ENCODE results near the gene KDELR1.
A peak's percentile ranks its signal among the peaks of the same experiment; 100 is the strongest.

The KDELR1 gene

DNA sequence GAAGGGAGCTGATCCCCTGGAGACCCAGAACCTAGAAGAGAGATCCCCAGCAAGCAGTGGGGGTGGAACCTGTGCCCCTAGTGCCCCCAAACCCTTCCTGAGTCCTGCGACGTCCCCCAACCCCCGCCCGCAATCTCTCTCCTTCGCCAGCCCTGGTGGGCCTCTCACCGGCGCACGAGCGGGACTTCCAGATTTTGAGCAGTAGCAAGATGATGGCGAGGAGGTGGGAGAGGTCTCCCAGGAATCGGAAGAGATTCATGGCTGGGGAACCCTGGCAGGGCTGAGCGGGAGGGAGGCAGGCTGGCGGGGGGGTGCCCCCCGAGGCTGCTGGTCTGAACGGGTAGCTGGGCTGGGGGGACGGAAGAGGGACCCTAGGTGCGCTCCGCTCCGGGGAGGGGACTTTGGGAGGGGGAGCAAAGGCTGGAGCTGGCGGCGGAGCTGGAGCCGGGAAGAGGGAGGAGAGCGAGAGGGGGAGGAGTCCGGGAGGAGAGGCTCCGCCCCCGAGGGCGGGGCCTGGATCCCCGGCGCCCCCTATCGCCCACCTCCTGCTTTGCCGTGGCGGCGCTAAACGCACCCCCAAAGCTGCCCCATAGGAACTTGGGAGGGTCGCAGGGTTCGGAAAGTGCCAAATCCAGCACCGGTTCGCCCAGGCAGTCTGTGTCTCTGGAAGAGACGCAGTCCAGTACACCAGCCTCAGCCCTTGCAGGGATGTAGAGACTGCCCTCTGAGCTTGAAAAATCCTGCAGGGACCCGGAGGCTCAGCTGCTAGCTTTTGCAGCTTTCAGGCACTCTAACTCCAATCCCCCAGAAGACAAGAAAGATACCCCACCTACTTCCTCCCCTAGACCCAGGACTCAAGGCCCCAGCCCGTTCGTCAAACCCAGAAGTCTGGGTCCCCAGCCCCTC, at the start of gene KDELR1:
Gene KDELR1 (minus strand): TSS at position 452 of the 906 bp plus-strand sequence. CDS start 193 bp downstream, at position 259.
- peak within 1 kb of the TSS; percentile 83 for H3K4me3 ChIP-seq (ENCODE audit: low read depth, low read length)

- no peak overlapping the region for H3K4me3 ChIP-seq (ENCODE audit: low read depth, low read length)
Observed at GRCh38 chr19:48436586-48436985, 45.2 kb upstream of the KDELR1 start.

- H3K4me3 ChIP-seq (ENCODE audit: low read depth, low read length) = no peak overlapping the region
Observed at GRCh38 chr19:48433337-48433736, 42.0 kb upstream of the KDELR1 start.

DNA sequence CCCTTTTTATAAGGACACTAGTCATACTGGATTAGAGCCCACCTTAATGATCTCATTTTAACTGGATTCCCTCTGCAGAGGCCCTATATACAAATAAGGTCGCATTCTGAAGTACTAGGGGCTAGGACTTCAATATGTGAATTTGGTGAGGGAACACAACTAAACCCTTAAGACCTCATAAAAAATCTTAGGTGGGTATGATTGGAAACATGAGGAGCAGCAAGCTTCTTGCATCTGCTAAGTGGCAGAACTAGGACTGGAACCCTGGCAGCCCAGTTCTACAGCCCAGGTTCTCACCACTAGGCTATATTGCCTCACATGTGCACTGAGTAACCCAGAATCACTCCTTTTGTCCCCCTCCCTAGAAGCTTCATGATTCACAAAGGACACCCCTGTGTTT, 37.3 kb upstream of the KDELR1 start:
- H3K4me3 ChIP-seq (ENCODE audit: low read depth, low read length) = no peak overlapping the region

- no peak overlapping the region for H3K4me3 ChIP-seq (ENCODE audit: low read depth, low read length)
Observed at GRCh38 chr19:48424694-48425219, 33.4 kb upstream of the KDELR1 start.

DNA sequence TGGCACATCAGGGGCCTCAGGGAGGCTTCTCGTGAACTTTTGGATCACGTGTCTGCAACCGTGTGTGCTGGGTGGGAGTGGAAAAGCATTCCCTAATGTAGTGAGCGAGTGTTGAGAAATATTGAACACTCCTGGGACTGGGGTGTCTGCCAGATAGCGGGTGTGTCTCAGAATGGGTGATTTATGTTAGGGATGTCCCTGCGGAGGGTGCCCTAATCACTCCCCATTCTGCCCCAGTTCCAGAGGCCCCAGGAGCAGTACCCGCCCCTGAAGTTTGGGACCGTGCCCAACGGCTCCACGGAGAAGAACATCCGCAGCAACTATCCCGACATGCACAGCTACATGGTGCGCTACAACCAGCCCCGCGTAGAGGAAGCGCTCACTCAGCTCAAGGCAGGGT, 30.2 kb upstream of the KDELR1 start:
- H3K4me3 ChIP-seq (ENCODE audit: low read depth, low read length) = no peak overlapping the region

GRCh38 chr19:48419158-48419920, 28.0 kb upstream of the KDELR1 start:
- H3K4me3 ChIP-seq (ENCODE audit: low read depth, low read length) = no peak overlapping the region

GRCh38 chr19:48418317-48419064, 27.1 kb upstream of the KDELR1 start:
- H3K4me3 ChIP-seq (ENCODE audit: low read depth, low read length) = no peak overlapping the region

DNA sequence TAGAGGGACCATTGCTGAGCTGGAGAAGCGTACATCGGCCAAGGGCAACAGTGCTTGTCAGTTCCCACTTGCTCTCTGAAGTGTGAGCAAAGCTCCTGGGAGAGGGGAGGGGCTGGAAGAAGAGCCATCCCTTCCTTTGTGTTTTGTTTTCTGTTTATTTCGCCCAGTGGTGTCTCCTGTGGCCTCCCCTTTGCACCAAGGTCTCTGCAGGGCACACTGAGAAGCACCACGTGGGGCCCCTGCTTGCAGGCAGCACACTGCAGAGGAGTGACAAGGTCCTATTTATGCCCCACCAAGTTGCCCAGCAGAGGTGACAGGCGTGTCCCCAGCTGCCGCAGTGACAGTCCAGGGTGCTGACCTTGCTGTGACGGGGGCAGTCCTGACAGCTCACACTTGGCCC, 26.1 kb upstream of the KDELR1 start:
- H3K4me3 ChIP-seq (ENCODE audit: low read depth, low read length) = no peak overlapping the region

DNA sequence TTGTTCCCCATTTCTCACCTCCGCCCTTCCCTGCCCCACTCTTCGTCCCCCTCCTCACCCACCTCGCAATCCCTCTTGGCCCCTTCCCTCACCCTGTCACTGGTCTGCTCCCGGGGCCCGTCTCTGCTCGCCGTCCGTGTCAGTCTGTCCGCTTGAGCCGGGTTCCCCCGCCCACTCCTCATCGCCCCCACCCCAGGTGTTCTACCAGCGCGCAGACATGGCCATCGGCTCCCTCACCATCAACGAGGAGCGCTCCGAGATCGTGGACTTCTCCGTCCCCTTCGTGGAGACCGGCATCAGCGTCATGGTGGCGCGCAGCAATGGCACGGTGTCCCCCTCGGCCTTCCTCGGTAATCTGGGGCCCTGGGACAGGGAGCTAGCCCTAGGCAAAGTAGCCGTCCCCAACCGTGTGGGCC, 24.5 kb upstream of the KDELR1 start:
- no peak overlapping the region for H3K4me3 ChIP-seq (ENCODE audit: low read depth, low read length)

- H3K4me3 ChIP-seq (ENCODE audit: low read depth, low read length) = no peak overlapping the region
Observed at GRCh38 chr19:48415395-48415794, 24.0 kb upstream of the KDELR1 start.

GRCh38 chr19:48413879-48414587, 22.7 kb upstream of the KDELR1 start:
- no peak overlapping the region for H3K4me3 ChIP-seq (ENCODE audit: low read depth, low read length)

DNA sequence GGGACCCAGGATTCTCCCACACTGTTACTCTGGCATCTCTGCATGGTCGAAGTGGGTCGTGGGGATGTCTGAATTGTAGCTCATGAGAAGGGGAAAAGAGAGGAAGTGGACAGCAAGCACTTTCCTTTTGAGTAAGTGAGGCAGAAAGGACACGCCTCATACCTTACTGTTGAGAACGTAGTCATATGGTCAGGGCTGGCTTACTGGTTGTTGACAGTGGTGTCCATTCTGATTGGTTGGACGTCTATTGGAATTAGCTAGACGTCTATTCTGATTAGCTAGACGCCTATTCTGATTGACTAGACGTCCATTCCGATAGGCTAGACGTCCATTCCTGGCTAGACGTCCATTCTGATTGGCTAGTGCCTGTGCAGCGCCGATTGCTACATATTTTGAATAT, 14.5 kb upstream of the KDELR1 start:
- H3K4me3 ChIP-seq (ENCODE audit: low read depth, low read length) = no peak overlapping the region

DNA sequence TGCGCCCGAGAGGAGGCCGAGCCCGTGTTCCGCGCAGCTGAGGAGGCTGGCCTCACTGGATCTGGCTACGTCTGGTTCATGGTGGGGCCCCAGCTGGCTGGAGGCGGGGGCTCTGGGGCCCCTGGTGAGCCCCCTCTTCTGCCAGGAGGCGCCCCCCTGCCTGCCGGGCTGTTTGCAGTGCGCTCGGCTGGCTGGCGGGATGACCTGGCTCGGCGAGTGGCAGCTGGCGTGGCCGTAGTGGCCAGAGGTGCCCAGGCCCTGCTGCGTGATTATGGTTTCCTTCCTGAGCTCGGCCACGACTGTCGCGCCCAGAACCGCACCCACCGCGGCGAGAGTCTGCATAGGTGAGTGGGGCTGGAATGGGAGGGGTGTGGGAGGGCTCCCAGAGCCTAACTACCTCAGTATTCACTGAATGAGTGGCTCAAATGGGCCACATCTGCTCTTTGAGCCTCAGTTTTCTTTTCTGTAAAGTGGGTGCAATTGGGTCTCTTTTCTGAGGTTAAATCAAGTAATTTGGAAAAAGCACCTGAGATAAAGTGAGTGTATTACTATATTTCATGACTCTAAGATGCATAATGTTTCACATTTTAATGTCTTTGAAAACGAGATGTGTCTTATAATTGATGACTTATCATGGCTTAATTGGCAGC, 13.8 kb upstream of the KDELR1 start:
- H3K4me3 ChIP-seq (ENCODE audit: low read depth, low read length) = no peak overlapping the region

- no peak overlapping the region for H3K4me3 ChIP-seq (ENCODE audit: low read depth, low read length)
Observed at GRCh38 chr19:48403606-48404005, 12.3 kb upstream of the KDELR1 start.

DNA sequence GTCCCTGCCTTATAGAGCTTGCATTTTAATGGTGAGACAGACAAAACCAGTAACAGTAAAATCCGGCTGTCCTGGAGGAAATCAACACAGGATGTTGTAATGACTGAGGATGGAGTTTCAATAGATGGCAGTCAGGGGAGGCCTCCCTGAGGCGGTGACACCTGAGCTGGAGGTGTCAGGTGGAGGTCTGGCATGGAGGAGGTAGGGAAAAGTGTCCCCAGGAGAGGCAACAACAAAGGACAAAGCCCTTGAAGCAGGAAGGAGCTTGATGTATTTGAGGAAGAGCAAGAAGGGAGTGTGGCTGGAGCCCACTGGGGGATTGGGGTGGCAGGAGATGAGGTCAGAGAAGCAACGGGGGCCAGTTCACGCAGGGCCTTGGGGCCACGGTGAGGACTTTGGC, 9.9 kb upstream of the KDELR1 start:
- no peak overlapping the region for H3K4me3 ChIP-seq (ENCODE audit: low read depth, low read length)

GRCh38 chr19:48400018-48400742, 8.8 kb upstream of the KDELR1 start:
- peak overlapping the region; percentile 22 for H3K4me3 ChIP-seq (ENCODE audit: low read depth, low read length)

DNA sequence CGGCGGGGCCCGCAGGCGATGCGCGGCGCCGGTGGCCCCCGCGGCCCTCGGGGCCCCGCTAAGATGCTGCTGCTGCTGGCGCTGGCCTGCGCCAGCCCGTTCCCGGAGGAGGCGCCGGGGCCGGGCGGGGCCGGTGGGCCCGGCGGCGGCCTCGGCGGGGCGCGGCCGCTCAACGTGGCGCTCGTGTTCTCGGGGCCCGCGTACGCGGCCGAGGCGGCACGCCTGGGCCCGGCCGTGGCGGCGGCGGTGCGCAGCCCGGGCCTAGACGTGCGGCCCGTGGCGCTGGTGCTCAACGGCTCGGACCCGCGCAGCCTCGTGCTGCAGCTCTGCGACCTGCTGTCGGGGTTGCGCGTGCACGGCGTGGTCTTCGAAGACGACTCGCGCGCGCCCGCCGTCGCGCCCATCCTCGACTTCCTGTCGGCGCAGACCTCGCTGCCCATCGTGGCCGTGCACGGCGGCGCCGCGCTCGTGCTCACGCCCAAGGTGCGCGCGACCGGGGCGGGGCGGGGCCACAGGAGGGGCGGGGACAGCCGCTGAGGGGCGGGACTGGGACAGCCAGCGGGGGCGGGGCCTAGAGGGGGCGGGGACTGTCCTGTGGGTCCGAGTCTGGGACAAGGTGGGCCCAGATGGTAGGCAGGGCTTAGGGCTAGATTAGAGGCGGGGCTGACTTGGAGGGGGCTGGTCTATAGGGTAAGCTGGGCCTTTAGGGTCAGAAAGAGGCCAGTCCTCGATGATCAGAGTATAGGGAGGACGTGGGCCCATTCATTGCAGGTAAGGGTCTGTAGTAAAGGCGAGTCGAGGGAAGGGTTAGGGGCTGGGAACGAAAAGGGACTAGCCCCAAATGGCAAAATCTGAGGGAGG, 7.3 kb upstream of the KDELR1 start:
- H3K4me3 ChIP-seq (ENCODE audit: low read depth, low read length) = peak overlapping the region; percentile 43

- peak overlapping the region; percentile 43 for H3K4me3 ChIP-seq (ENCODE audit: low read depth, low read length)
Observed at GRCh38 chr19:48398102-48398374, 6.7 kb upstream of the KDELR1 start.

Data from iPS-11a (cell line).